HG03439 (cell line): ENCODE measurements around the gene PDZRN4.
A peak's percentile ranks its signal among the peaks of the same experiment; 100 is the strongest.
"Not testable (repeated sequence)": the region's sequence is repeated elsewhere in the genome, so short reads cannot be mapped to it uniquely, and the experiment has no call there.

Experiments
- ATAC-seq: cut with Tn5 transposase; IDR thresholded peaks from one replicate; pipeline ENCODE4 v1.9.1; 2021; ENCODE audit warnings: mild to moderate bottlenecking, moderate library complexity; ENCODE audit not compliant: unreplicated experiment

PDZRN4 gene

DNA sequence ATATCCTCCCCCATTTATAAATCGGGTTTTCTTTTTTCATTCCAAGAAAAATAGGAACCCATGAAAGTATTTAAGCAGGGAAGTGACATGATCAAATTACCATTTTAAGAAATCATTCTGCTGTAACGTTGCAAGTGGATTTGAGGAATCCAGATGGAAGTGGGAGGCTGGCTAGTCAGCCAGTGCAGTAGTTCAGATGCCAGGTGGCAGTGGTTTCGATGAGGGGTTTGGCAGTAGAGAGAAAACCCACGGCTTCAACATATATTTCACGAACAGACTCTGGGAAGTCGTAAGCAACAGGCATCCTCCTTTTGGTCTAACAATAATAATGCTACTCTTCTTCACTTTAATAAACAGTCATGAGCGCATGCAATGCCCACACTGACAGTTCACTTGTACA, 25.0 kb downstream of the PDZRN4 start:
- ATAC-seq, result no peak

DNA sequence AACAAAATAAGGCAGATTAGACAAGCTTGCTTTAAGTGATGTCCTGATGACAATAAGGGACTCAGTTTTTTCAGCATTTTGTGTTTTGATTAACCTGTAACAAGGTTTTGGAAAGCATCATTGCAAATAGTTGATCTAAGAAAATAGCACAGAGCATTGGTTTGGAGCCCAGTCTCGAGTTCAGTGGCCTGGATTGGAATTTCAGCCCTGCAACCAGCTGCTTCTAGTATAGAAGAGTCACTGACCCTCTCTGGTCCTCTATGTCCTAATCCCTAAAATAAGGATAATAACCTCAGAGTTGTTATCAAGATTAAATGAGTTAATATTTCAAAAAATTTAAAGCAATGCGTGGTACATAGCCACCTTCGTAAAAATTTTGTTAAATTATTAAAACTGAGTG, 25.5 kb downstream of the PDZRN4 start:
- no peak for ATAC-seq

DNA sequence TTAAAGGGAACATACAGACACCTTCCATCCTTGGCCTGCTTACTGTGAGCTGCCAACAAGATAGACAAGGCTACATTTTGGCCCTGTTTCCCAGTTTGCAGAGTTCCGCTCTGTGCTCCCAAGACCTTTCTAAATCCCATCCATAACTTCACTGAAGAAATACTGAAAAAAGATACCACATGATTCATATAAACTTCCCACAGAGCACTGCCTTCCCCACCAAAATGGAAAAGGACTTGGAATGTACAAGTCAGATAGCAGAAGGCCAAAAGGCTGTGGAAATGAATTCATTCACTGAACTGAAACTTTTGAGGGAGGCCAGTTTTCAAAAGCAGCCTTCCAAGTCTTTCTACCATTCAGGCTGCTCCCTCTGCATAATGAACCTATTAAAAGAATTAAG, 29.6 kb downstream of the PDZRN4 start:
- ATAC-seq, result no peak

DNA sequence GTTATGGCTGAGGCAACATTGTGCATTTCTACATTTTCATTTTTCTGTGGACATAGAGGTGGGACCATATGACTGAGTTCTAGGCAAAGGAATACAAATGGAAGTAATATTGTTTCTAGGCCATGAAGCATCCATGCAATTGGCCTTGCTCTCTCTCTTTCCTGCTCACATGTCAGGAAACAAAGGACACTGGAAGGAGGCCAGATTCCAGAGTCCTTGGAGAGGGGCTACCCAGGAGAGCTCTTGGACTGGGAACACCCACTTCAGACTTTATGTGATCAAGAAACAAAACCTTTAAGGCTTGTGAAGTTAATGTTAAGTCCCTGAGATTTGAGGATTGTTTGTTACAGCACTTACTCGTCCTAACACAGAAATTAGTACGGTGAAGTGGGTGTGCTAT, 32.8 kb downstream of the PDZRN4 start:
- no peak for ATAC-seq

DNA sequence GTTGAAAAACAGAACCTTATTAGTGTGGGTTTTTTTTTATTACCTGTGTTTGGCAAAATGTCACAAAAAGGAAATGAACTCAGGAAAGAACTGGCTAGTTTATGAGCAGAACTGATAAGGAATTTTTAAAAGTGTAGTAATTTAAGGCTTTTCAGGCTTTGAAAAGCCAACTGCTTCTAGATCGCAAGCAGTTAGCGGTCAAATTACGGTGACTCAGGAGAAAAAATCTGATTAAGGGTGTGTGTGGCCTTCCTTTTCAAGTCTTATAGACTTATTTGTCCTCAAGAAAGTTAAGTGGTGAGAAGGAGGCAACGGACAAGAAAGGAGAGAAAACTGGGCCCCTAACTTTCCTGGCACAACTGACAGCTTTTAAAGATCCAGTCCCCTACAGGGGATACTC, 33.4 kb downstream of the PDZRN4 start:
- no peak for ATAC-seq

DNA sequence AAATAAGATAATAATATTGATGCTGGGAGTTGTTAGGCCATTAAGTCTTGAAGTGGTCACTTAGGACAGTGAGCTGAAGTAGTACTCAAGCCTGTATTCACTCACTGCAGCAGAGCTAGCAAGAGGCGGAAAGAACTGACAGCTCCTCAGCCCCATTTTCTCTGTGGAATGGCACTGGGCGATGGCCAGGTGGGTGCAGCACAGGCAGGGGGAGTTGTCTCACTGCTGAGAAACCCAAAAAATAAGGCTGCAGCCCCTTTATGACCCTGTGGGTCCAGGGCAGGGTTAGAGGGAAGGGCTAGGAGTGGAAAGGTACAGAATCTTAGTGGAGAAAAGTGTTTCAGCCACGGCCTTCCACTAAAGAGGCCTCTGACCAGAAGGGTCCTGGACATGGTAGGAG, 35.5 kb downstream of the PDZRN4 start:
- no peak for ATAC-seq

DNA sequence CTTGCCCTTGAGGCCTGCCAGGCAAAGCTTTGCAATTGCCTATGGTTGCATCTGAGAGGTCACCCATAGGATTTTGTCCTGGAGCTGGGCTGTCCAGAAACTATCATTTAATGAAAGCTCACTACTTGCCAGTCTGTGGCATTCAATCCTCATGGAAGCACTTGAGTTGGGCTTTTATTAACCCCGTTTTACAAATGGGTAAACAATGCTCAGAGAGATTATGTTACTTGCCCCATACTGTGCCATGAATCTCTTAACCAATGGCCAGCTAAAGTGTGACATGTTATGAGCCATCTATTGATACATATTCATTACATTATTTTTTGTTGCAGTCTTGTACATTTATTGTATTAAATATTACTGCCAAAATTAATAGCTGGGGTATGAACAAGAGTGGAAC, 35.9 kb downstream of the PDZRN4 start:
- no peak for ATAC-seq

DNA sequence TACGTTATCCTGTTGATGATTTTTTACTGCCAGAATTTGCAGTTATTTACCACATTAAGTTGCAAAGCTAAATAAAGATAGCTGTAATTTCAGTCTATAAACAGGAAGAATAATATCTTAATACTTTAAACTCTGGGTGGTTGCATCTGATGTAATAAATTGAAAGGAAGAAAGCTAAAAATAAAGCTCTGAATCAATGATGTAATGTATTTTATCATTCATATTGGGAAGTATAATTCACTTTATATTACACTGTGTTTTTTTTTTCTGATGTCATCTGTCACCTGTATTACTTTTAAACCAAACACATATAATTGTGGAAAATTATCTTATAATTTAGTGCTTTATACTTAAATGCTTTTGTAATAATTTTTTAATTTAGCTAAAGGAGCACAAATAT, 37.1 kb downstream of the PDZRN4 start:
- ATAC-seq, result no peak

DNA sequence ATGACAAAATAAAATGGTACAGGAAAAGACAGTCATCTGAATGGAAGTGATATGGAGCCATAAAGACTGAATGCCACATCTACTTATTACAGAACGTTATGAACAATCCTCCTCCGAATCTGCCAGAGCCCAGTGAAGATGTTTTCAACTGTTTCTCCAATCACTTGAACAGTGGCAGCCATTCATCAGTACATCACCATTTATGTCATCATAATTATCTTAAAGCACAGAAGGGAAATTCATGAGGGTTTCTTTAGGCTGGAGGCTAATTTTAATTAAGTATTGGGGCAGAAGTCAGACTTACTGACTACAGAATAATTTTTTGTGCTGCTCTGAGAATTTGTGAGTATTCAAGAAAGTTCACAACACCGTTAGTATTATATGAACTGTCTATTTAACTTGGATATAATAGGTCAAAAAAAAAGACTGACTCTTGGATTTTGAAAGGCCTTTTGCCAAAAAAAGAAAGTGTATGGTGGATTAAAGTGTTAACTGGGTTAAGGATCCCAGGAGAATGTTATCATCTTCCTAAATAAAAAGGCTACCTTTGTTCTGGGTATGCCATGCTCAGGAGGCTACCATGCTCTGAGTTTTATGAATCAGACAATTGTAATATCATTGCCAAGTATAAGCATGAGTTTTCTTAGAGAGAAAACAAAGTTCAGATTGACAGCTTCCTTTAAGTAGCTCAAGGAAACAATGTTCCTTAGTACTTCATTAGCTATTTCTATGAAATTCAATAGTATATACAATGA, 40.1 kb downstream of the PDZRN4 start:
- peak; percentile 16 for ATAC-seq

DNA sequence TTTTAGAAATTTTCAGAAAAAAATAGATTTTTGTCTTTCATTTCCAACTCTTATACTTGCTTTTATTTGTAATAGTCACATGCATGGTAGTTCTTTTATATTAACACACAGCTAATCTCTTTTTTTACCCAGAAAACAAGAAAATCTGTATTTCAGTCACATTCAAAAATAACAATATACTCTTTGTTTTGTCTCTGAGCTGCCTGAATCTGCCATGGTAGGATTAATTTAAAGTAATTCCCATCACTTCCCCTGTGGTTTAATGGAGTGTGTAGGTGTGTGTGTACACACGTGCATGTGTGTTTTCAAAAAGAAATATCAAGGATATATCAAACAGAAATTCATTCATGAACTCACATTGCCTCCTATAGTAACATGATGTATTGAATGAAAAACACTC, 42.6 kb downstream of the PDZRN4 start:
- ATAC-seq, result no peak

DNA sequence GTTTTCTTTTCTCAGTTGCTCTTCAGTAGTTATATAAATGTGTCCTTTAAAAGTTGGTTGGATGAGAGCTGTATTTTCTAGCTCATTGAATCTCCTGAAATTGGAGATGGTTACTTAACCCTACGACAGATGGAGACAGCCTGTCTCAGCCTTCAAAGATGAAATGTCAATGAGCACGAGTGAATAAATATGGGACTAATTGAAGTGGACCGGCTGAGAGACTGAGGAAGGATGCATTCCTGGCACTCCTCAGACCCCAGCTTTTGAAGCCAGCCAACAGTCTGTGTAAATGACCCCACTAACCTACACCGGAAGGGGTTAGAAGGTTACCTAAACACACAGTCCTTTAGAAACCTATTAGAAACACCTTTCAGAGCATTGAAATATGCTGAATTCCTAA, 46.6 kb downstream of the PDZRN4 start:
- no peak for ATAC-seq

DNA sequence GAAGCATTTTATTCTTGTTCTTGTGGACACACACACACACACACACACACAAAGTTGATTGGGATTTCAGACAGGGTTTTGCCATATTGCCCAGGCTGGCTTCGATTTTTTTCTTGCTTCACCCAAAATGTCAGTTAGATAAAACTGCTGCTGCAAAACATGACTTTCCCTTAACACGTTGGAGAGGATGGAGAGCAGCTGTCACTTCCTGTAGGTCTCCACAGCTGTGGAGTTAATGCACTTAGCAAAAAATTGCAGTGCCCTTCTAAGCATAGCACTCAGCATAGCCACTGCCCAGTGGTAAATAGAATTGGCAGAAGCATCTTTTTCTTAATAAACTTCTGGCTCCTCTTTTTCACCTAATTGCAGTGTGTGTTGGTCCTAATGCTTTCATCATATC, 54.5 kb downstream of the PDZRN4 start:
- no peak for ATAC-seq

DNA sequence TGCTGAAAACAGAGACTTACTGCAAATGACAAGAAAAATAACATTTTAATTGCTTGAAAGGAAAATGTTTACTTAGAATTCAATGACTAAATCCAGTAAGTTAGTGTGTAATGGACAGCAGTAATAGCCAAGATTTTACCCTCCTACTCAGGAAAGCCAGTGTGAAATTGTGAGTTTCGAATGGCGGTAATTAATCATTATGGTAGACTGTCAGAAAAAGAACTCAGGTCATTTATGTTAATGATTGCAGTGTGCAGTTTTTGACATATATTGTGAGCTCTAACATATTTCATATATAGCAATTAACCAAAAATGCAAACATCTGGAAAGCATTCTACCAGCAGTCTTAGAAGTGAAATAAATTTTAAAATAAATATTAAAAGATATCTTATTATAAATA, 60.3 kb downstream of the PDZRN4 start:
- ATAC-seq, result no peak

DNA sequence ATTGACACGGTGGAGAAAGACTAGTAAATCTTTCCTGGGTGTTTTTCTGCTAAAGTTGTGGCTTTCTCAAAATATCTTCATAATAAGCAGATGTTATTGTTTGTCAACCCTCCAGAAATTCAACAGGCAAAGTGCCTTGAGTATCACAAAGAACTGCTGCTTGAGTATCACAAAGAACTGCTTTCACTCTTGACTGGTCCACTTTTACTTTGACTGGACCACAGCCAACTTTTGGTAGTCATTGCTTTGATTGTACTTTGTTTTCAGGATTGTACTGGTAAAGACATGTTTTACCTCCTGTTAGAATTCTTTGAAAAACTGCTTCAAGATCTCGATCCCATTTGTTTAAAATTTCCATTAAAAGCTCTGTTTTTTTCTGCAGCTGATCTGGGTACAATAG, 62.6 kb downstream of the PDZRN4 start:
- ATAC-seq, result no peak

DNA sequence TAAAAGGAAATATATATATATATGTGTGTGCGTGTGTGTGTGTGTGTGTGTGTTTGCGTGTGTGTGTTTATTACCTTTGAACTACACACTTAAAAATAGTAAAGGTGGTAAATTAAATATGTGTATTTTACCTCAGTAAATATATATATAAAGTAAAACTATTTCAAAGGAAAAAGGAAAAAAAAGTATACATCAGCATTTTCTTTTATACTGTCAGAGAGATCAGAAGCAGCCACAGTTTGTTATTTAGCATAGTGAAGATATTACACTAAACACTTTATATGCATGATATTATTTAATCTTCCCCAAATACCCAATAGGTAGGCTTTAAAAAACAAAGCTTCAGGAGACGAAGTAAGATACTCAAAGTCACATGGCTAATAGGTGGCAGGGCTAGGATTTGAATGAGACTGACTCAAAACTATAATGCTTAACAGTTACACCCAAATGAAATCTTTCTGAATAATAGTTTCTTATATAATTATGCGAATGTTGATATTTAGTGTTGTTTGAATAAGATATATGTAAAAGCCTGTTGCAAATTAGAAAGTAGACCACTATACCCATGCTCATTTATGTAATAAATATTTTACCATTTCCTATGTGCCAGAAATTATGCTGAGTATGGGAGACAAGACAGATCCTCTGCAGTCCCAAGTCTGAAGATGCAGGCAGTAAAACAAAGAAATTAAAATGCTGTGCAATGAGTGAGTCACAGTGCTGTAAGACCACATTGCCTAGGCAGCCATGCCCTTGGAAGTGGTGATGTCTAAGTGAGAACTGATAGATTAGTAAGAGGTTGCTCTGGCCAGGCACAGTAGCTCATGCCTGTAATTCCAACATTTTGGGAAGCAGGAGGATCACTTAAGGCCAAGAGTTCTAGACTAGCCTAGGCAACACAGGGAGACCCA, 66.1 kb downstream of the PDZRN4 start:
- no peak for ATAC-seq

DNA sequence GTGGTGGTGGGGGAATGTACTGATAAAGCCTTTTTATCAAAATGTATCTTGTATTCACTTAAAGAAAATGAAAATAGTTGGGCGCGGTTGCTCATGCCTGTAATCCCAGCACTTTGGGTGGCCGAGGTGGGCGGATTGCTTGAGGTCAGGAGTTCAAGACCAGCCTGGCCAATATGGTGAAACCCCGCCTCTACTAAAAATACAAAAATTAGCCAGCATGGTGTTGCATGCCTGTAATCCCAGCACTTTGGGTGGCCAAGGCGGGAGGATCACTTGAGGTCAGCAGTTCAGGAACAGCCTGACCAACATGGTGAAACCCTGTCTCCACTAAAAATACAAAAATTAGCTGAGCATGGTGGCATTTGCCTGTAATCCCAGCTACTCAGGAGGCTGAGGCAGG, 75.1 kb downstream of the PDZRN4 start:
- ATAC-seq, result not testable (repeated sequence)

DNA sequence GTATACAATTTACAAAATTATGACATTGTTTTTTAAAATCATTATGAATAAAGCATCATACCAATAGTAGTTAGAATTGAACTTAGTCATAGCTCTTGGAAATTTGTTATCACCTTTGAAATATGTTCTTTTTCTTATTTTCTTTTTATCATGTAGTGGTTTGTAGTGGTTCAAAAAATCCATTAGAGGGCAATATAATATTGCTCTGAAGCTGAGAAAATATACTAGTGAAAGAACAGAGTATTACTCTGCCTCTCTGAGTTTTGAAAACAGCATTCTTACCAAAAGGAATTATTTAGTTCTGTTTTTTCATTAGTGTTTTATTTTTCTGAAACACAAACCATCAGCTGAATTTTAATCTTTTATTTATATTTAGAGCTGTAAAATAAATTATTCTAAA, 76.2 kb downstream of the PDZRN4 start:
- no peak for ATAC-seq

DNA sequence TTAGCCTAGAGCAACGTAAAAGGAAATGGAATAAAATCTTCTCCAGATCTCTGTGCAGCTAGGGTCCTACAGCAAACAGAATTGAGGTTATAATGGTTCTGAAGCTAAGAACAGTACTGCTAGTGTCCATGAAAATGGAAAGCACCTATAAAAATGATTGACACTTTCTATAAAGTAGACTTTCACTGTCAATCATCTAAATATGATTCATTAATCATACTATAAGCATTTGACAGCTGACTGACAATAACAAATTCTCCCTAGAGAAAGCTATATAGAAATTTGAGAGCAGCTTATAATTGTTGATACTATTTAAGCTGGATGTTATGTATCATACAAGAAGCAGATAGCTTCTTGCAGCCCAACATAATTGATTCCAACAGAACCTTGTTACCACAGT, 80.9 kb downstream of the PDZRN4 start:
- ATAC-seq, result no peak

DNA sequence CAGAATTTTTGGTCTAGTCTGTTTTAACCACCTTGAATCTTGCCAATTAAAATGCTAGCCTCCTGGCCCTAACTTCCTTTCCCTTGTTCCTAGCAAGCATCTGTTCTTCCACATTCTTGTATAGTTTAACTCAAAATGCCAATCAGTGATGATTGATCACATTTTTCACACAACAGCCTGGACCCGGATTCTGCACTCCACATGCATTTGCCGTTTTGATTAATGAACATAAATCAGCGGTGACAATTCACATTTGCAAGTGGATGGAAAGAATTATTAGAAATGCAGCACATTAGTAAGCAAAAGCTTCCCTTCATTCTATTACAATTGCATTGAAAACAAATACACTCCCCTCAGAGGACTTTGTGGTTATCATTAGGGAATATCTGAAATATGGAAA, 83.4 kb downstream of the PDZRN4 start:
- ATAC-seq, result no peak

DNA sequence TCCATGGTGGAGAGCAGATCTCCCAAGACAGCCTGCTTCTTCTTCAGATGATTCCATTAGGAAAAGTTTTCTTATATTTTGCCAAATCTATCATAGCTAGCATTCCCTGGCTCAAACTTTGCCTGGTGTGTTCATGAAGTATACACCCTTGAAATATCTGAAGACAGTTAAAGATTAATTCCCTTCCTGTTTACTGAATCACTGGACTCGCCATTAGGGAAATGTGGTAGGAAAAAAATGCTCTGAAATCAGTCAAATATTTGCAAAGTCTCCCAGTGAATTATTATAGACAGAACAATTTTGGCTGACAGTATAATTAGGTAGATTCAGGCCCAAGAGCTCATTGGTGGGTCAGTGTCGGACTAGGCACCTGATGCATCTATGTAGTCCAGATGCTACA, 86.5 kb downstream of the PDZRN4 start:
- no peak for ATAC-seq

DNA sequence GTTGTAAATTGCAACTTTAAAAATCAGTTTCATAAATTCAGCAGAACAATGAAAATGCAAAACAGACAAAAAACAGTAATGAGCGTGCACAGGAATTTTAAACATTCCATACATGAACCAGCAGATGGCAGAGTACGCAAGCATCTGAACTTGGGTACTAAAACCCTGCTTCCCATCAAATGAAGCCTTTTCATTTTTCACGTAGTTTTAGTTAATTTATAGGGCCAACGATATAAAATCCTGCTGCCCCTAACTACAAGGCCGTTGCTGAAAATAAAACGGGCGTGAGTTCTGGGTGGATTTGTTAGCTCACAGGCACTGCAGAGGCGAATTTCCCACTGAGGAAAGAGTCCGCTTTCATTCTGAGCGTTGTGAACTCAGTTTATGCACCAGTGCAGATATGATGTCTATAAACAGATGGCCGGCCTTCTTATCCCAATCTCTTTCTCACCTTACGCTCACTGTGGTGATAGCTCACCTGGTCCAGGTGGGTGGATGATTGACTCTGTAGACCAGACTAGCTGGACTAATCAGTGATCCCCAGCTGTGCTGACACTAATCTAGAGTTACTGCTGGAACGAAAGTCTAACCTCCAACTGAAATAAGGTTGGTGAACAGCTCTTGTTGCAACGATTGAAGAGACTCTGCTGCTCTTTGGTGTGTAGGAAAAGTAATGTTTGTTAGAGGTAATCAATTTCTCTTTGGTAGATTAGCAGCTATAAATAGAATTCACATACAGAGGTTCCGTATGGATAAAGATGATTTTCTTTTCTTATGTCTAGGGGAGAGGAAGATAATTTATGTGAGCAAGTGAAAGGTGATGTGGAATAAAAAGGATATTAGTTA, 89.2 kb downstream of the PDZRN4 start:
- ATAC-seq, result no peak

DNA sequence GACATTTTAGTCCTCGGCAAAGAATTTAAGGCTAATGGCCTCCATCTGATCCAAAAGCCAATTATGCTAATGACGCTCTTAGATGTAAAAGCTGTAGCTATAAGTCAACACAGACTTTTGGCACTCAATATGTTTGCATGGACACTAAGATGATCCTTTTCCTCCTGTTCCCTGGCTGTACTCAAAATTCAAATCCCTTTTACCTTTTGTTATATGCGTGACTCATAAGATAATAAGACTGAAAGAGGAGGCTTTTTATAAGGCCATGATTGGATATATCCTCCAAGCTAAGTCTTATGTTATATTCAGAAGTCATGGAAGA, 89.8 kb downstream of the PDZRN4 start:
- ATAC-seq, result no peak
